NB4 (cell line): Measurements from ENCODE around the gene ALPL.

Experiments used
- DNase-seq: peaks from one replicate; pipeline ENCODE4 v3.0.0; 2010; ENCODE audit warnings: low read depth
- H3K4me3 ChIP-seq: one replicate; pipeline ENCODE4 v1.5.1; 2011; ENCODE audit warnings: mild to moderate bottlenecking, low read depth, low read length, moderate library complexity
- CTCF ChIP-seq: IDR thresholded peaks from one replicate; pipeline ENCODE4 v1.5.1; 2012; ENCODE audit warnings: low read depth, low read length
- MAX ChIP-seq: IDR thresholded peaks from 2 replicates; pipeline ENCODE4 v1.6.1; 2011; ENCODE audit warnings: low read depth, low read length
- MYC ChIP-seq: IDR thresholded peaks from 2 replicates; pipeline ENCODE4 v1.6.1; 2011; ENCODE audit warnings: low read depth, low read length
- POLR2A ChIP-seq: IDR thresholded peaks from 2 replicates; pipeline ENCODE4 v1.6.1; 2011; ENCODE audit warnings: mild to moderate bottlenecking; ENCODE audit not compliant: insufficient read length; ENCODE audit errors: extremely low read depth

The ALPL gene

GRCh38 chr1:21520899-21521716 lies 11.9 kb downstream of the ALPL start:
- DNase-seq, result no peak
- H3K4me3 ChIP-seq, result no peak overlapping the region
- TF ChIP-seq MAX (no peak), POLR2A (no peak)

- TF ChIP-seq CTCF, result no peak
- no peak for TF ChIP-seq MYC
- TF ChIP-seq MAX, result no peak
- no peak for TF ChIP-seq POLR2A
- DNase-seq, result no peak
- no peak overlapping the region for H3K4me3 ChIP-seq
These were observed 12.5 kb downstream of the ALPL start for GRCh38 chr1:21521717-21522060.

- no peak overlapping the region for H3K4me3 ChIP-seq
- TF ChIP-seq CTCF, result no peak
- TF ChIP-seq MYC, result no peak
- TF ChIP-seq POLR2A, result no peak
- no peak for DNase-seq
These were observed 13.4 kb downstream of the ALPL start for GRCh38 chr1:21522525-21523038.

- TF ChIP-seq MYC (no peak), MAX (no peak), CTCF (no peak), POLR2A (no peak)
- DNase-seq, result no peak
- no peak overlapping the region for H3K4me3 ChIP-seq
These were observed 14.1 kb downstream of the ALPL start for GRCh38 chr1:21523297-21523813.

- no peak for TF ChIP-seq MYC
- TF ChIP-seq CTCF, result no peak
- TF ChIP-seq MAX, result no peak
- no peak for TF ChIP-seq POLR2A
- DNase-seq, result no peak
- H3K4me3 ChIP-seq, result no peak overlapping the region
These were observed 15.0 kb downstream of the ALPL start for GRCh38 chr1:21524220-21524619.

- no peak for DNase-seq
- no peak overlapping the region for H3K4me3 ChIP-seq
- TF ChIP-seq MAX, result no peak
- TF ChIP-seq MYC, result no peak
- no peak for TF ChIP-seq POLR2A
- no peak for TF ChIP-seq CTCF
These were observed 15.6 kb downstream of the ALPL start for GRCh38 chr1:21524686-21525339.
